ENCODE data around the gene MIGA2. TPM values are rescaled to one million over a fixed set of nuclear protein-coding genes. Genes with fewer than 3 reads are reported as not detected.

Gene MIGA2
- total RNA-seq, 2 experiments from 2014 or later: 34.6 to 35.8 TPM

DNA sequence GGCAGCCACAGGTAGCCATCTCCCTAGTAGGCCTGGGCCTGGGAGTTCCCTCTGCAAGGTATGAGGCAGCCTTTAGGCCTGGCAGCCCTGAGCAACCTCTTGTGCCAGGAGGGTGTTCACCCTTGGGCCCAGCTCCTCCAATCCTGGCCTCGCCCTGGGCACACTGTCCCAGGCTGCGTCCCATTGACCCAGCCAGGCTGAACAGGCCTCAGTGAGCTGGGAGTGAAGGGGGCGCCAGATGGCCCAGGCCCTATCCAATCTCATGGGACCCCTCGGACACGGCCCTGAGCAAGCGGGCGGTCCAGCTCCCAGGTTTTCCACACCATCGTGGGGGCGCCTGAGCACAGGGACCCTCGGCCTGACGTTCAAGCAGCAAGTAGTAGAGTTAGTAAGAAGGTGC, 22.8 kb upstream of the MIGA2 start:
- no peak for ATAC-seq
- CTCF ChIA-PET: no interaction called here

GRCh38 chr9:129014124-129014523, 22.3 kb upstream of the MIGA2 start:
- H3K4me3 Mint-ChIP-seq: no peak overlapping the region
- ChIA-PET POLR2A (no interaction called here), CTCF (interaction anchor here (1.6 kb wide), 1 partner anchor 11 kb away, joined by 3 read pairs; no protein-coding TSS in a partner anchor)
- H3K9me3 Mint-ChIP-seq: no peaks in the 10 kb centered on the region
- no peaks in the 10 kb centered on the region for H3K4me1 Mint-ChIP-seq (ENCODE audit: low read depth)
- intact Hi-C loops (cut with micrococcal nuclease): no loop called here
- no peaks in the 10 kb centered on the region for H3K27me3 Mint-ChIP-seq
- DNase-seq (no peak), ATAC-seq (no peak)
- TF ChIP-seq, protein P1, sequence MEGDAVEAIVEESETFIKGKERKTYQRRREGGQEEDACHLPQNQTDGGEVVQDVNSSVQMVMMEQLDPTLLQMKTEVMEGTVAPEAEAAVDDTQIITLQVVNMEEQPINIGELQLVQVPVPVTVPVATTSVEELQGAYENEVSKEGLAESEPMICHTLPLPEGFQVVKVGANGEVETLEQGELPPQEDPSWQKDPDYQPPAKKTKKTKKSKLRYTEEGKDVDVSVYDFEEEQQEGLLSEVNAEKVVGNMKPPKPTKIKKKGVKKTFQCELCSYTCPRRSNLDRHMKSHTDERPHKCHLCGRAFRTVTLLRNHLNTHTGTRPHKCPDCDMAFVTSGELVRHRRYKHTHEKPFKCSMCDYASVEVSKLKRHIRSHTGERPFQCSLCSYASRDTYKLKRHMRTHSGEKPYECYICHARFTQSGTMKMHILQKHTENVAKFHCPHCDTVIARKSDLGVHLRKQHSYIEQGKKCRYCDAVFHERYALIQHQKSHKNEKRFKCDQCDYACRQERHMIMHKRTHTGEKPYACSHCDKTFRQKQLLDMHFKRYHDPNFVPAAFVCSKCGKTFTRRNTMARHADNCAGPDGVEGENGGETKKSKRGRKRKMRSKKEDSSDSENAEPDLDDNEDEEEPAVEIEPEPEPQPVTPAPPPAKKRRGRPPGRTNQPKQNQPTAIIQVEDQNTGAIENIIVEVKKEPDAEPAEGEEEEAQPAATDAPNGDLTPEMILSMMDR (IDR thresholded peaks at IDR 0.05): no peak
- H3K36me3 Mint-ChIP-seq (ENCODE audit: low read depth): peaks cover 17% of the 10 kb centered on the region
- H3K27ac Mint-ChIP-seq: no peak overlapping the region

More for the DNA sequence above, 22.8 kb upstream of the MIGA2 start:
- H3K36me3 Mint-ChIP-seq (ENCODE audit: low read depth): peaks cover 14% of the 10 kb centered on the region
- TF ChIP-seq, protein P1 (IDR thresholded peaks at IDR 0.05): no peak
- no peaks in the 10 kb centered on the region for H3K4me1 Mint-ChIP-seq (ENCODE audit: low read depth)
- intact Hi-C loops (cut with micrococcal nuclease): no loop called here
- no peak for DNase-seq
- H3K27me3 Mint-ChIP-seq: no peaks in the 10 kb centered on the region
- H3K9me3 Mint-ChIP-seq: no peaks in the 10 kb centered on the region
- POLR2A ChIA-PET: no interaction called here
- no peak overlapping the region for H3K4me3 Mint-ChIP-seq
- no peak overlapping the region for H3K27ac Mint-ChIP-seq

GRCh38 chr9:129014608-129015007, 21.8 kb upstream of the MIGA2 start:
- Mint-ChIP-seq H3K27ac (no peak overlapping the region), H3K4me1 (ENCODE audit: low read depth) (no peaks in the 10 kb centered on the region), H3K36me3 (ENCODE audit: low read depth) (peaks cover 17% of the 10 kb centered on the region), H3K27me3 (no peaks in the 10 kb centered on the region), H3K9me3 (no peaks in the 10 kb centered on the region), H3K4me3 (no peak overlapping the region)
- no peak for DNase-seq
- TF ChIP-seq, protein P1 (IDR thresholded peaks at IDR 0.05): no peak
- ATAC-seq: no peak
- intact Hi-C loops (cut with micrococcal nuclease): no loop called here
- CTCF ChIA-PET: interaction anchor here (1.6 kb wide), 1 partner anchor 11 kb away, joined by 3 read pairs; no protein-coding TSS in a partner anchor
- POLR2A ChIA-PET: no interaction called here

- Mint-ChIP-seq H3K36me3 (ENCODE audit: low read depth) (peaks cover 6% of the 10 kb centered on the region), H3K4me3 (no peak overlapping the region), H3K27me3 (no peaks in the 10 kb centered on the region), H3K27ac (peak overlapping the region; percentile 46), H3K9me3 (no peaks in the 10 kb centered on the region), H3K4me1 (ENCODE audit: low read depth) (peaks cover 15% of the 10 kb centered on the region)
- ChIA-PET POLR2A (interaction anchor here (1.0 kb wide), 1 partner anchor 16 kb away, joined by 3 read pairs; no protein-coding TSS in a partner anchor), CTCF (interaction anchor here (1.4 to 1.5 kb wide), 2 partner anchors 17 kb away, joined by 3 read pairs; no protein-coding TSS in a partner anchor)
- no peak for DNase-seq
- intact Hi-C loops (cut with micrococcal nuclease): no loop called here
- no peak for ATAC-seq
- TF ChIP-seq, protein P1 (IDR thresholded peaks at IDR 0.05): no peak
These were observed 15.3 kb upstream of the MIGA2 start for GRCh38 chr9:129021091-129021490.

DNA sequence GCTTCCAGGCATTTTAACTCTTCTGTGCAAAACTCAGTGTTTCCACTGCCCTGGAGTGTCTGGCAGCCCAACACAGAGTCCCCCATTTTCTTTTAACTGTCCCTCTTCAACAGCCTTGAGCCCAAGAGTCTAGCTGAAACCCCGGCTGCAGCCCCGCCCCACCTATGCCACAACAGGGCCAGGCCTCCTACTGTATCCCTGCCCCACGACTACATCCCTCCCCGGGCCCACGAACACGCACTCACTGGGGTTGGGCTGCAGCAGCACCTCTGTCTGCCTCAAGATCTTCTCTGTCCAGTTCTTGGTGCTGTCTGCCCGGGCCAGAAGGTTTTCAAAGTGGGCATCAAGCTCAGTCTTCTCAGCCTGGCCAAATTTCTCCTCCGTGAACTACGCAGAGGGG, 14.4 kb upstream of the MIGA2 start:
- peaks cover 18% of the 10 kb centered on the region for H3K4me1 Mint-ChIP-seq (ENCODE audit: low read depth)
- intact Hi-C loops (cut with micrococcal nuclease): no loop called here
- no peak for DNase-seq
- H3K9me3 Mint-ChIP-seq: no peaks in the 10 kb centered on the region
- no peak for ATAC-seq
- H3K36me3 Mint-ChIP-seq (ENCODE audit: low read depth): peaks cover 6% of the 10 kb centered on the region
- CTCF ChIA-PET: interaction anchor here (1.4 kb wide), 1 partner anchor 16 kb away, joined by 3 read pairs; no protein-coding TSS in a partner anchor
- POLR2A ChIA-PET: interaction anchor here (1.0 to 1.6 kb wide), 2 partner anchors 11 to 17 kb away, joined by 3 to 6 read pairs; no protein-coding TSS in a partner anchor
- no peaks in the 10 kb centered on the region for H3K27me3 Mint-ChIP-seq
- H3K4me3 Mint-ChIP-seq: no peak overlapping the region
- TF ChIP-seq, protein P1 (IDR thresholded peaks at IDR 0.05): no peak
- H3K27ac Mint-ChIP-seq: peak overlapping the region; percentile 72
